ENCODE measurements around the gene RAD51B. TPM values are rescaled to one million over a fixed set of nuclear protein-coding genes. Genes with fewer than 3 reads are reported as not detected.

Gene RAD51B
- total and polyA plus RNA-seq, 2 of the 13 experiments (the other 11 are each of a cell fraction or from before 2014, with no cell fraction given), result 7.0 to 9.5 TPM

DNA sequence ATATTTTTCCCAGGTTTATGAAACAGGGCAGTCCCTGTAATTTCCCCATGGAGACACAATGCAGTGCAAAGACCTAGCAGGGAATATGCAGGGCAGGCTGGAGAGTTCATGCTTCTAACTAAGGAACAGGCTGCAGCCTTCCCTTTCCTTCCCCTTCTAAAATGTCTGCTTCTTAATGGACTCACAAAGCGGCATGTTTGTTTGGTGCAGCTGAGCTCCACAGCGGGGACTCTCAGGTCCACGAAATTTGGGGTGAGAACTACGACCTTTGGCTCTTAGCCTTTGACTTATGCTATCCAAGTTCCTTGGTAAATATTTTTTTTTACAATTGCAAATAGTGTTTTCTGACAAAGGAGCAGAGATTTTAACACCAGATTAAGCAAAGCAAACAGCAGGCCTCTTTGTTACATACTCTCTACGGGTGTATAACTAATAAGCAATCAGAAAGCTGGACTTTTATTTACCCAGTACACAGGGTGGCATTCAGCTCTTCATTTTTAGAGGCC is 649.7 kb downstream of the RAD51B start (continued):
- TF ChIP-seq, protein P1, sequence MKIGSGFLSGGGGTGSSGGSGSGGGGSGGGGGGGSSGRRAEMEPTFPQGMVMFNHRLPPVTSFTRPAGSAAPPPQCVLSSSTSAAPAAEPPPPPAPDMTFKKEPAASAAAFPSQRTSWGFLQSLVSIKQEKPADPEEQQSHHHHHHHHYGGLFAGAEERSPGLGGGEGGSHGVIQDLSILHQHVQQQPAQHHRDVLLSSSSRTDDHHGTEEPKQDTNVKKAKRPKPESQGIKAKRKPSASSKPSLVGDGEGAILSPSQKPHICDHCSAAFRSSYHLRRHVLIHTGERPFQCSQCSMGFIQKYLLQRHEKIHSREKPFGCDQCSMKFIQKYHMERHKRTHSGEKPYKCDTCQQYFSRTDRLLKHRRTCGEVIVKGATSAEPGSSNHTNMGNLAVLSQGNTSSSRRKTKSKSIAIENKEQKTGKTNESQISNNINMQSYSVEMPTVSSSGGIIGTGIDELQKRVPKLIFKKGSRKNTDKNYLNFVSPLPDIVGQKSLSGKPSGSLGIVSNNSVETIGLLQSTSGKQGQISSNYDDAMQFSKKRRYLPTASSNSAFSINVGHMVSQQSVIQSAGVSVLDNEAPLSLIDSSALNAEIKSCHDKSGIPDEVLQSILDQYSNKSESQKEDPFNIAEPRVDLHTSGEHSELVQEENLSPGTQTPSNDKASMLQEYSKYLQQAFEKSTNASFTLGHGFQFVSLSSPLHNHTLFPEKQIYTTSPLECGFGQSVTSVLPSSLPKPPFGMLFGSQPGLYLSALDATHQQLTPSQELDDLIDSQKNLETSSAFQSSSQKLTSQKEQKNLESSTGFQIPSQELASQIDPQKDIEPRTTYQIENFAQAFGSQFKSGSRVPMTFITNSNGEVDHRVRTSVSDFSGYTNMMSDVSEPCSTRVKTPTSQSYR (CRISPR knock-in tag; IDR thresholded peaks at IDR 0.05; ENCODE audit: borderline replicate concordance), result 0 out of 2 replicates have a peak, but pooled peaks have one; percentile 17
- peak; percentile 51 for TF ChIP-seq SALL1 (CRISPR knock-in tag; IDR thresholded peaks at IDR 0.05)
- TF ChIP-seq ERF (CRISPR knock-in tag; IDR thresholded peaks at IDR 0.05), result peak; percentile 41; the same call in 1 of the 2 replicates
- TF ChIP-seq YEATS4 (CRISPR knock-in tag; IDR thresholded peaks at IDR 0.05; ENCODE audit: borderline replicate concordance), result 0 out of 2 replicates have a peak, but pooled peaks have one; percentile 29
- peak; percentile 89; the same call in 1 of the 2 replicates for TF ChIP-seq FOXJ3 (CRISPR knock-in tag; IDR thresholded peaks at IDR 0.05; ENCODE audit: borderline replicate concordance)
- no peak for TF ChIP-seq PHF20 (CRISPR knock-in tag; IDR thresholded peaks at IDR 0.05)
- TF ChIP-seq DRAP1 (CRISPR knock-in tag; IDR thresholded peaks at IDR 0.05), result peak; percentile 29; the same call in 1 of the 2 replicates
- TF ChIP-seq RBM39 (IDR thresholded peaks at IDR 0.05; ENCODE audit: low read depth, low read length, poor library complexity, severe bottlenecking), result no peak
- TF ChIP-seq MXD1 (CRISPR knock-in tag; IDR thresholded peaks at IDR 0.05), result no peak
- TF ChIP-seq REL (CRISPR knock-in tag; conservative IDR thresholded peaks at IDR 0.05), result no peak
- no peak for TF ChIP-seq KLF12 (CRISPR knock-in tag; IDR thresholded peaks at IDR 0.05; ENCODE audit: borderline replicate concordance)
- TF ChIP-seq DMTF1 (CRISPR knock-in tag; IDR thresholded peaks at IDR 0.05), result no peak
- TF ChIP-seq ZSCAN21 (CRISPR knock-in tag; IDR thresholded peaks at IDR 0.05; ENCODE audit: borderline replicate concordance), result no peak
- TF ChIP-seq ZNF468 (CRISPR knock-in tag; IDR thresholded peaks at IDR 0.05), result no peak
- TF ChIP-seq SMARCE1 (IDR thresholded peaks at IDR 0.05; ENCODE audit: borderline replicate concordance), result no peak
- TF ChIP-seq ZNF431 (CRISPR knock-in tag; IDR thresholded peaks at IDR 0.05; ENCODE audit: borderline replicate concordance, low read depth), result no peak
- TF ChIP-seq CCDC6 (CRISPR knock-in tag; IDR thresholded peaks at IDR 0.05), result no peak
- no peak for TF ChIP-seq ZBTB43 (CRISPR knock-in tag; conservative IDR thresholded peaks at IDR 0.05)
- TF ChIP-seq, protein P2, sequence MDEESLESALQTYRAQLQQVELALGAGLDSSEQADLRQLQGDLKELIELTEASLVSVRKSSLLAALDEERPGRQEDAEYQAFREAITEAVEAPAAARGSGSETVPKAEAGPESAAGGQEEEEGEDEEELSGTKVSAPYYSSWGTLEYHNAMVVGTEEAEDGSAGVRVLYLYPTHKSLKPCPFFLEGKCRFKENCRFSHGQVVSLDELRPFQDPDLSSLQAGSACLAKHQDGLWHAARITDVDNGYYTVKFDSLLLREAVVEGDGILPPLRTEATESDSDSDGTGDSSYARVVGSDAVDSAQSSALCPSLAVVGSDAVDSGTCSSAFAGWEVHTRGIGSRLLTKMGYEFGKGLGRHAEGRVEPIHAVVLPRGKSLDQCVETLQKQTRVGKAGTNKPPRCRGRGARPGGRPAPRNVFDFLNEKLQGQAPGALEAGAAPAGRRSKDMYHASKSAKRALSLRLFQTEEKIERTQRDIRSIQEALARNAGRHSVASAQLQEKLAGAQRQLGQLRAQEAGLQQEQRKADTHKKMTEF (CRISPR knock-in tag; IDR thresholded peaks at IDR 0.05), result peak; percentile 87

Data from HepG2 (cell line).